Calu3 (cell line): ENCODE measurements around the gene CRYBG1. TPM values are rescaled to one million over a fixed set of nuclear protein-coding genes. Genes with fewer than 3 reads are reported as not detected.

Experiments used
- BruUV-seq: library from RNA; stranded (reverse); fragments of 400-500 nt; replicated peaks from 2 replicates; lab custom pipeline; 2021; lab: Mats Ljungman, UMichigan
- CTCF ChIA-PET: fragments of 300-600 bp; sonication (Branson Sonifier 250); formaldehyde crosslinking; loops from one replicate; lab custom pipeline; 2022; ENCODE audit warnings: antibody characterized with exemption; lab: Charles Lee
- DNase-seq: peaks from one replicate; pipeline ENCODE4 v3.0.0; 2022
- H3K27ac Mint-ChIP-seq: one replicate; pipeline ENCODE4 v1.8.0; 2022; ENCODE audit warnings: mixed read lengths; ENCODE audit not compliant: unreplicated experiment
- H3K27me3 Mint-ChIP-seq: one replicate; pipeline ENCODE4 v1.8.0; 2022; ENCODE audit warnings: mixed read lengths; ENCODE audit not compliant: unreplicated experiment
- H3K36me3 Mint-ChIP-seq: one replicate; pipeline ENCODE4 v1.8.0; 2022; ENCODE audit warnings: mild to moderate bottlenecking, moderate library complexity, mixed read lengths; ENCODE audit not compliant: insufficient read depth, unreplicated experiment
- H3K4me1 Mint-ChIP-seq: one replicate; pipeline ENCODE4 v1.8.0; 2022; ENCODE audit warnings: mild to moderate bottlenecking, low read depth, mixed read lengths; ENCODE audit not compliant: unreplicated experiment
- H3K4me3 Mint-ChIP-seq: one replicate; pipeline ENCODE4 v1.8.0; 2022; ENCODE audit warnings: mild to moderate bottlenecking, low read depth, moderate library complexity, mixed read lengths; ENCODE audit not compliant: unreplicated experiment
- H3K9me3 Mint-ChIP-seq: one replicate; pipeline ENCODE4 v1.8.0; 2022; ENCODE audit warnings: low read depth, mixed read lengths; ENCODE audit not compliant: unreplicated experiment
- intact Hi-C: fragments of 100-400 bp; cut with micrococcal nuclease; formaldehyde crosslinking; loops from one replicate; pipeline ENCODE4 v1.10.0; 2022; ENCODE audit not compliant: unreplicated experiment
- total RNA-seq: library from RNA; stranded (reverse); gene quantifications from 2 replicates; pipeline ENCODE4 v1.2.3, GENCODE V29; 2022
- TF ChIP-seq, protein P1 (sequence below): fragments of 200-600 bp; IDR thresholded peaks from one replicate; pipeline ENCODE4 v1.8.0; 2022; ENCODE audit warnings: antibody characterized with exemption; ENCODE audit not compliant: unreplicated experiment

CRYBG1 gene
- total RNA-seq, 1 experiment from 2014 or later = 40.7 TPM

- DNase-seq = no peak
- no peak overlapping the region for H3K27ac Mint-ChIP-seq
- intact Hi-C loops = no loop called here
- H3K4me3 Mint-ChIP-seq = no peak overlapping the region
- TF ChIP-seq, protein P1, sequence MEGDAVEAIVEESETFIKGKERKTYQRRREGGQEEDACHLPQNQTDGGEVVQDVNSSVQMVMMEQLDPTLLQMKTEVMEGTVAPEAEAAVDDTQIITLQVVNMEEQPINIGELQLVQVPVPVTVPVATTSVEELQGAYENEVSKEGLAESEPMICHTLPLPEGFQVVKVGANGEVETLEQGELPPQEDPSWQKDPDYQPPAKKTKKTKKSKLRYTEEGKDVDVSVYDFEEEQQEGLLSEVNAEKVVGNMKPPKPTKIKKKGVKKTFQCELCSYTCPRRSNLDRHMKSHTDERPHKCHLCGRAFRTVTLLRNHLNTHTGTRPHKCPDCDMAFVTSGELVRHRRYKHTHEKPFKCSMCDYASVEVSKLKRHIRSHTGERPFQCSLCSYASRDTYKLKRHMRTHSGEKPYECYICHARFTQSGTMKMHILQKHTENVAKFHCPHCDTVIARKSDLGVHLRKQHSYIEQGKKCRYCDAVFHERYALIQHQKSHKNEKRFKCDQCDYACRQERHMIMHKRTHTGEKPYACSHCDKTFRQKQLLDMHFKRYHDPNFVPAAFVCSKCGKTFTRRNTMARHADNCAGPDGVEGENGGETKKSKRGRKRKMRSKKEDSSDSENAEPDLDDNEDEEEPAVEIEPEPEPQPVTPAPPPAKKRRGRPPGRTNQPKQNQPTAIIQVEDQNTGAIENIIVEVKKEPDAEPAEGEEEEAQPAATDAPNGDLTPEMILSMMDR = no peak
- H3K4me1 Mint-ChIP-seq = no peaks in the 10 kb centered on the region
- BruUV-seq = no TSS peak
- CTCF ChIA-PET = no interaction called here
- no peaks in the 10 kb centered on the region for H3K27me3 Mint-ChIP-seq
- H3K36me3 Mint-ChIP-seq = no peaks in the 10 kb centered on the region
- no peaks in the 10 kb centered on the region for H3K9me3 Mint-ChIP-seq
These were observed 113.3 kb downstream of the CRYBG1 start for GRCh38 chr6:106473812-106474211.

- H3K27me3 Mint-ChIP-seq = no peaks in the 10 kb centered on the region
- BruUV-seq = no TSS peak
- H3K4me3 Mint-ChIP-seq = no peak overlapping the region
- H3K36me3 Mint-ChIP-seq = no peaks in the 10 kb centered on the region
- TF ChIP-seq, protein P1 = no peak
- CTCF ChIA-PET = no interaction called here
- H3K4me1 Mint-ChIP-seq = no peaks in the 10 kb centered on the region
- H3K9me3 Mint-ChIP-seq = no peaks in the 10 kb centered on the region
- no peak for DNase-seq
- no peak overlapping the region for H3K27ac Mint-ChIP-seq
- intact Hi-C loops = no loop called here
These were observed 113.9 kb downstream of the CRYBG1 start for GRCh38 chr6:106474466-106474865.

DNA sequence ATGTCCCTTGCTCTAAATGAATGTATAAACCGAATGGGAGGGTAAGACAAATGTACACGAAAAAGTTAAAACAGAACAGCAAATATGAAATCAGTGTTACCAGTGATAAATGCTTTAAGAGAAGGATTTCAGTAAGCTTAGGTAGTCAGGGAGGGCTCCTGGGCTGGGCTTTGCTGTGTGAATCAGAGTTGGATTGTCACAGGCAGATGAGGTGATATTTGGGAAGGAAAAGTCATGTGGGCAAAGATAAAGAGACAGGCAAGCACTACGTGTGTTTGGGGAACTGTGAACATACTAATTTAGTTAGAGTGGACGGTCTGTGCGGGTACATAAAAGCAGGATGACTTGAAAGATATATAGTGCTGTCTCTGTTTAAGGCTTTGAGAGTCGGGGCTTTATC lies 114.8 kb downstream of the CRYBG1 start:
- no peaks in the 10 kb centered on the region for H3K36me3 Mint-ChIP-seq
- TF ChIP-seq, protein P1 = no peak
- no peaks in the 10 kb centered on the region for H3K9me3 Mint-ChIP-seq
- intact Hi-C loops = no loop called here
- H3K27ac Mint-ChIP-seq = no peak overlapping the region
- CTCF ChIA-PET = no interaction called here
- BruUV-seq = no TSS peak
- H3K4me1 Mint-ChIP-seq = no peaks in the 10 kb centered on the region
- no peak overlapping the region for H3K4me3 Mint-ChIP-seq
- H3K27me3 Mint-ChIP-seq = no peaks in the 10 kb centered on the region
- no peak for DNase-seq

- Mint-ChIP-seq H3K27ac (no peak overlapping the region), H3K36me3 (no peaks in the 10 kb centered on the region), H3K27me3 (no peaks in the 10 kb centered on the region), H3K9me3 (no peaks in the 10 kb centered on the region), H3K4me3 (no peak overlapping the region), H3K4me1 (no peaks in the 10 kb centered on the region)
- DNase-seq = no peak
- CTCF ChIA-PET = interaction anchor here (0.7 kb wide), 1 partner anchor 218 kb away, joined by 3 read pairs; no protein-coding TSS in a partner anchor
- intact Hi-C loops = no loop called here
- no TSS peak for BruUV-seq
- TF ChIP-seq, protein P1 = no peak
These were observed 116.0 kb downstream of the CRYBG1 start for GRCh38 chr6:106476331-106477105.
